GM10847 (cell line): ENCODE data around the gene NUP153.

ENCODE experiments used
- POLR2A ChIP-seq: IDR thresholded peaks from 2 replicates; pipeline ENCODE4 v1.6.1; 2011; ENCODE audit not compliant: insufficient read length; ENCODE audit errors: extremely low read depth

Gene NUP153

GRCh38 chr6:17596085-17596484, 110.6 kb downstream of the NUP153 start:
- TF ChIP-seq POLR2A = no peak

- TF ChIP-seq POLR2A = no peak
Measured at GRCh38 chr6:17593246-17593645, 113.5 kb downstream of the NUP153 start.

DNA sequence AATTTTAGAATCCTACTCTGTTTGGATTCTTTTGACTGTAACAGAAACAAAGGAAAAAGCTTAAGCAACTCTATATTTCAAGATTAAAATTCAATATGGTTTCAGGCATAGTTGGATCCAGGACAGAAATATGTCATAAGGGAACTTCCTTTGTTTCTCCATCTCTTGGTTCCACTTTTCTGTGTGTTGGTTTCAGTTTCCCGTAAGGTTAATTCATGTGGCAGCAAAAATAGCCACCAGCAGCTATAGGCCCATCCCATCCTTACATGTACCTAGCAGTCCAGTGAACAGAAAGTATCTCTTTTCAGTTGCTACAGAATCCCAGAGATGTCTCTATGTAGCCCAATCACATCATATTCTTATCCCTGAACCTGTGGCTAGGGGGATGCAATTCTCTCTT, 115.4 kb downstream of the NUP153 start:
- TF ChIP-seq POLR2A = no peak

DNA sequence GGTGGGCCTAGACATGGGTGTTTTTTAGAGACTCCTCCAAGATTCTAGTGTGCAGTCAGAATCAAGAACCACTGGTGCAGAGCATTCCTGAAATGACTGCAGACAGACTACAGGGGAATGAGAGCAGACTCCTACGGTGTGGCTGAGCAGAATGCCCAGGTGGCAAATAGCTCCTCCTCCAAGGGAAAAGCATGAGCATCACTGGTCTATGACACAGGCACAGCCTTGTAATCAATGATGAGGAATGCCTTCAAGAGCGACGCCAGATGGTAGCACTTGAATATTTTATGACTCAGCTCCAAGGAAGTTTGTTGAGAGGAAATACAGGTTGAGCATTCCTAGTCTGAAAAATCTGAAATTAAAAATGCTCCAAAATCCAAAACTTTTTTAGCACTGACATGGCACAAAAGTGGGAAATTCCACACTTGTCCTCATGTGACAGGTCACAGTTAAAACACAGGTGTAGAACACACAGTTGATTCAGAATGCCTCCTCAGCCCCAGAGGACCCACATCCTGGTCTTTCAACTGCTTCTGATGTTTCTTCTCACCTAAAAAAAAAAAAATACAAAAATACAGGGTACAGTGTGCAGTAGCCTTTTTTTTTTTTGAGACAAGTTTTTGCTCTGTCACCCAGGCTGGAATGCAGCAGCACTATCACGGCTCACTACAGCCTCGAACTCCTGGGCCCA, 117.2 kb downstream of the NUP153 start:
- no peak for TF ChIP-seq POLR2A

DNA sequence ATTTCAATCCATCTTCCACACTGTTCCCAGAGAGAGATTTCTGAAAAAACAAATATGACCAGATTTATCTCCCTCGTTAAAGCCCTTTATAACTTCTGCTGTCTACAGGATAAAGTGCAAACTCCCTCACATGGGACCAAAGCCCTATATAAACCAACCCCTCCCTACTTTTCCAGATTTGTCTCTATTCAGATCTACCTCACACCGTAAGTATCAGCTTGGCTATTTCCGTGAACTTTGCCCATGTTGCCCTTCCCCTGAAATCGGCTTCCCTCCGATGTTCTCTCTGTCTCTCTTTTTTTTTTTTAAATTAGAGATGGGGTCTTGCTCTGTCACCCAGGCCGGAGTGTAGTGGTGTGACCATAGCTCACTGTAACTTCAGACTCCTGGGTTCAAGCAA, 118.7 kb downstream of the NUP153 start:
- no peak for TF ChIP-seq POLR2A

DNA sequence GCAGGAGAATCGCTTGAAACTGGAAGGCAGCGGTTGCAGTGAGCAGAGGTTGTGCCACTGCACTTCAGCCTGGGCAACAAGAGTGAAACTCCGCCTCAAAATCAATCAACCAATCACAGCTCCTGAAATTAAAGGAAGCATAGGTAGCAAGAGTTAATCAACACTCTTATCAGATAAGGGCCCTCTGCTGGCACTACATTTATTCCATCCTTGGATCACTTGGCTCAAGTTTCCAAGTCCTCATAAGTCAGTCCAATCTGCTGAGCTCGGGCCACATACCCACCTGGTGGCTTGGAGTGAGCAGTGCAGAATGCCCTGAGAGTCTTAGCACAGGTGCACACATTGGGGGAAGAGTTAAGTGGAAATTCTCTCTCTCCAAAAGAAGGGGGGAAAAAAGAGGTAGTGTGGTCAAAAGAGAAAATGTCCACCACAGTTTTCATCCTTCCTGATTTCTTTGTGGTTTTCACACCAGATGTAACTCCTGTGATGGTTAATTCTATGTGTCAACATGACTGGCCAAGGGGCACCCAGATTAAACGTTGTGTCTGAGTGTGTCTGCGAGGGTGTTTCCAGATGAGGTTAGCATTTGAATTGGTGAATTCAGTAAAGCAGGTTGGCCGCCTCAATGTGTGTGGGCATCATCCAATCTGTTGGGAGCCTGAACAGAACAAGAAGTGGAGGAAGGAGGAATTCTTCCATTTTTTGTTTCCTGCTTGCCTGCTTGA, 120.8 kb downstream of the NUP153 start:
- TF ChIP-seq POLR2A = no peak

- TF ChIP-seq POLR2A = no peak
Measured at GRCh38 chr6:17584241-17584803, 122.4 kb downstream of the NUP153 start.

DNA sequence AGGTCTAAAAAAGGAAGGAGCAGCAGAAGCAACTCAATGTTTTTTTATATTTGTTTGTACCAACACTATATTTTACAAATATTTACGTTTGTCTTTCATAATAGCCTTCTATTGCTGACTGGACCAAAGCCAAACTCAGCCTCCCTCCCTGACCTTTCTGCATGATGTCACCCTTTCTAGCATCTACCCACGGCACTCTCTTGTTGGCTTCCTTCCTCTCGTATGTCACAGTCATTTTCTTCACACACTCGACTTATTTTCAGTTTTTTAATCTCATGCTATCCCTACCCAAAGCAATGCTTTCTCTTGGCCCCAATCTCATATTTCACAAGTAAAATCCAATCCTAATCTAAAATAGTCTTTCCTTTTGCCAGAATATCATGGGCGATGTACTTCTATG, 122.9 kb downstream of the NUP153 start:
- no peak for TF ChIP-seq POLR2A

DNA sequence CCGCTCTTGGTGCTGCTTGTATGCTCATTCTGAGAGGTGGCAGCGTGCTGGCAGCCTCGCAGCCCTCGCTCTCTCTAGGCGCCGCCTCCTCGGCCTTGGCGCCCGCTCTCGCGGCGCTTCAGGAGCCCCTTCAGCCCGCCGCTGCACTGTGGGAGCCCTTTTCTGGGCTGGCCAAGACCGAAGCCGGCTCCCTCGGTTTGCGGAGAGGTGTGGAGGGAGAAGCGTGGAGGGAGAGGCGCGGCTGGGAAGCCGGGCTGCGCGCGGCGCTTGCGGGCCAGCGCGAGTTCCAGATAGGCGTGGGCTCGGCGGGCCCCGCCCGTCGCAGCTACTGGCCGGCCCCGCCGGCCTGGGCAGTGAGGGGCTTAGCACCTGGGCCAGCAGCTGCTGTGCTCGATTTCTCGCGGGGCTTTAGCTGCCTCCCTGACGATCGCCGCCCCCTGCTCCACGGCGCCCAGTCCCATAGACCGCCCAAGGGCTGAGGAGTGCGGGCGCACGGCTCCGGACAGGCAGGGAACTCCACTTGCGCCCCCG, 126.1 kb downstream of the NUP153 start:
- TF ChIP-seq POLR2A = no peak

DNA sequence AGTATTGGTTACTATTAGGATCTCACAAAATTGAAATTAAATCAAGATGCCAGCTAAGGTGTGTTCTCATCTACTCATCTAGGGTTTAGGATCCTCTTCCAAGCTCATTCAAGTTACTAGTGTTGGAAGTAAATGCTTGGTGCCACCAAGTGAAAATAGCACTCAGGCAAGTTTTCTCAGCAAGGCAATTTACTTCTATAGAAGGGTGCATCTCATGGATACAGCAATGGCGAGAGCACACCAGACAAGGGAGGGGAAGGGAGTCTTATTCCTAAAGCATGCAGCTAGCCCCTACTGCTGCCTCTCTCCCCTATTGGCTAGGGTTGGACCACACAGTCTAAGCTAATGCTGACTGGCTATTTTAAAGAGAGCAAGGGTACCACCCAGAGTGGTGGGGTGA, 129.7 kb downstream of the NUP153 start:
- TF ChIP-seq POLR2A = no peak

- no peak for TF ChIP-seq POLR2A
Measured at GRCh38 chr6:17574866-17575560, 131.7 kb downstream of the NUP153 start.

GRCh38 chr6:17565399-17565798, 141.3 kb downstream of the NUP153 start:
- TF ChIP-seq POLR2A = no peak
